ENCODE data around the gene MT1F.

Gene MT1F

GRCh38 chr16:56701534-56701933 lies 43.8 kb downstream of the MT1F start:
- DNase-seq: no peak

- DNase-seq: no peak
These were observed 45.1 kb downstream of the MT1F start for GRCh38 chr16:56702836-56703235.
